Adipocyte (in vitro differentiated cells): ENCODE results near the gene CLDN17.

Experiments
- DNase-seq: peaks from one replicate; pipeline ENCODE4 v3.0.0-alpha.2; 2015; ENCODE audit warnings: low read depth
- H3K27me3 ChIP-seq: replicated peaks from 2 replicates; pipeline ENCODE4 v1.7.0; 2013; ENCODE audit warnings: mild to moderate bottlenecking, low read length, moderate library complexity; ENCODE audit not compliant: control insufficient read depth, insufficient read depth
- H3K36me3 ChIP-seq: 2 replicates; pipeline ENCODE4 v1.7.0; 2013; ENCODE audit warnings: low read length, mild to moderate bottlenecking, moderate library complexity; ENCODE audit not compliant: control insufficient read depth, insufficient read depth, severe bottlenecking
- H3K4me1 ChIP-seq: 2 replicates; pipeline ENCODE4 v1.7.0; 2013; ENCODE audit warnings: mild to moderate bottlenecking, low read length, moderate library complexity; ENCODE audit not compliant: control insufficient read depth, insufficient read depth
- H3K4me3 ChIP-seq: 2 replicates; pipeline ENCODE4 v1.7.0; 2013; ENCODE audit warnings: mild to moderate bottlenecking, low read length, moderate library complexity
- H3K9ac ChIP-seq: 2 replicates; pipeline ENCODE4 v1.7.0; 2013; ENCODE audit warnings: mild to moderate bottlenecking, low read length, moderate library complexity
- H3K9me3 ChIP-seq: 2 replicates; pipeline ENCODE4 v1.7.0; 2013; ENCODE audit warnings: mild to moderate bottlenecking, low read length, moderate library complexity; ENCODE audit not compliant: control insufficient read depth

The CLDN17 gene

DNA sequence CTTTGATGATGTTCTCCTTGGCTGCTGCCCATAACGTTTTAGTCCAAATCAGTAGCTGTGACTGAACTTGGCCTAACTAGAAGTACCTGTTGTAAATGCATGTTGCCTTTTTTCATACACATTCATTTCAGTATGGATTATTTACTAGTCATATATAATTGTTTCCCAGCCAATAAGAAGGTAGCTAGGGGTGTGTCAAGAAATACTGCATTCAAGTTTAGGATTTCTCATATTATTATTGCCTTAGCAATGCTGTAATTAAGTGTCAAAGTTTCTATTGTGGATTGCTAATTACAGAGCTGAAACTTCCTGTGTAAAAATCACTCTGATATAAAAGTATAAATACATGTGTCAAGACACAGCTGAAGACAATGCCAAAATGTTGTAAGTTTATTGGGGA lies at the start of gene CLDN17:
CLDN17 (minus strand) TSS at position 101 of the 400 bp plus-strand sequence. CDS start 188 bp downstream, outside the sequence.
- Histone ChIP-seq H3K4me1 (no peaks in the 10 kb centered on the region), H3K9me3 (no peaks in the 10 kb centered on the region), H3K9ac (no peak within 1 kb of the TSS), H3K4me3 (no peak within 1 kb of the TSS), H3K27me3 (no peaks in the 10 kb centered on the region), H3K36me3 (no peaks in the 10 kb centered on the region)
- no peak for DNase-seq

GRCh38 chr21:30216041-30216723 lies 49.6 kb upstream of the CLDN17 start, which contains the start of gene CLDN8:
CLDN8 (minus strand) TSS chr21:30216097; CDS start chr21:30215925, 172 bp downstream.
- no peak within 1 kb of the TSS for H3K9ac ChIP-seq
- no peaks in the 10 kb centered on the region for H3K4me1 ChIP-seq
- no peak within 1 kb of the TSS for H3K4me3 ChIP-seq
- no peaks in the 10 kb centered on the region for H3K9me3 ChIP-seq
- no peak for DNase-seq
- H3K36me3 ChIP-seq: no peaks in the 10 kb centered on the region
- no peaks in the 10 kb centered on the region for H3K27me3 ChIP-seq

GRCh38 chr21:30211071-30211470 lies 44.5 kb upstream of the CLDN17 start:
- H3K27me3 ChIP-seq: no peaks in the 10 kb centered on the region
- DNase-seq: no peak
- no peak overlapping the region for H3K4me3 ChIP-seq
- H3K9ac ChIP-seq: no peak overlapping the region
- no peaks in the 10 kb centered on the region for H3K9me3 ChIP-seq
- H3K4me1 ChIP-seq: peaks cover 13% of the 10 kb centered on the region
- H3K36me3 ChIP-seq: no peaks in the 10 kb centered on the region

GRCh38 chr21:30209601-30210000 lies 43.0 kb upstream of the CLDN17 start:
- DNase-seq: no peak
- peaks cover 13% of the 10 kb centered on the region for H3K4me1 ChIP-seq
- H3K36me3 ChIP-seq: no peaks in the 10 kb centered on the region
- H3K9me3 ChIP-seq: no peaks in the 10 kb centered on the region
- H3K4me3 ChIP-seq: no peak overlapping the region
- no peak overlapping the region for H3K9ac ChIP-seq
- H3K27me3 ChIP-seq: no peaks in the 10 kb centered on the region

DNA sequence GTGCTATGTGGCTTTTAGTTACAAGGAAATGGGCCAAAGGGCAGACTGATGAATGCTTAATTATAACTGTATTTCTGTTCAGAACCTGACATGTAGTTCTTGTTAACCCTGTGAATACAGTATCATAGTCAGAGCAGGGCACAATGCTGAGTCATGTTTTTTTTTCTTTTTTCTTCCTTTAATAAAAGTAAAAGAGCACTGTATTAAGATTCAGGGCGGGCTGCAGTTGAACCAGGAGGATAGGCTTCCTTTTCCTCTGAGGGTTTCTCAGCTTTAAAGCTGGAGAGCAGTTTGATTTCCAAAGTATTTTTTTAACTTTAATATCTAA lies 40.6 kb upstream of the CLDN17 start:
- H3K36me3 ChIP-seq: no peaks in the 10 kb centered on the region
- no peak for DNase-seq
- H3K9ac ChIP-seq: peak overlapping the region; percentile 37
- no peaks in the 10 kb centered on the region for H3K9me3 ChIP-seq
- peaks cover 13% of the 10 kb centered on the region for H3K4me1 ChIP-seq
- H3K27me3 ChIP-seq: no peaks in the 10 kb centered on the region
- H3K4me3 ChIP-seq: peak overlapping the region; percentile 34

DNA sequence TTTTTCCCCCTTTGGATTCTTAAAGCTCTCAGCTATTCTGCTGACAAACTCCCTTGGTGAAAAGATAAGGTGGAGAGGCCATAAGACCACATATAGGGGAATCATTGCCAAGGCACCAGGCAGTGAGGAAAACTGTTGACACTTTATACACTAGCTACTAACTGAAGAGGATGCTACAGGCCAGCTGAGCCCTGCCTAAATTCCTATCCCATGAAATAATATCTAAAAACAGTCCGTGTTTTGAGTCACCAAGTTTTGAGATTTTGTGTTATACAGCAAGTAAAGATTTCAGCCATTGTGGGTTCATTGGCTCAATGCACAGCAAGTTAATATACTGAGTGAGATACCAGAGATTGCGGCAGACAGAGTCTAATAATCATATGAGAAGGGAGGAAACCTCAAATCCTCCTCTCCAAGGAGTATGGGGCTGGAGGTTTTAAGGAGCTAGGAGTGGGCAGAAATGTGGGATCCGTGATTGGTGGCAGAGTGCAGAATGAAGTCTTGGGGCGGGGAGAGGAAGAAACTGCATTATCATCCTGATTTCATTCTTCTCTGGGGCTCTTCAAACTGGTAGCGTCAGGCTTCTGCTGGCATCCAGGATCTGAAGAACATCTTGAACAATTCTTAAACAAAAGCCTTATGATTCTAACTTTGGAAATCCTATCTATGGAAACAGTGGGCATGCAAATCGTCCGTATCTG lies 40.1 kb upstream of the CLDN17 start:
- Histone ChIP-seq H3K9ac (peak overlapping the region; percentile 37), H3K4me3 (peak overlapping the region; percentile 34), H3K9me3 (no peaks in the 10 kb centered on the region), H3K4me1 (peaks cover 13% of the 10 kb centered on the region), H3K27me3 (no peaks in the 10 kb centered on the region), H3K36me3 (no peaks in the 10 kb centered on the region)
- no peak for DNase-seq

DNA sequence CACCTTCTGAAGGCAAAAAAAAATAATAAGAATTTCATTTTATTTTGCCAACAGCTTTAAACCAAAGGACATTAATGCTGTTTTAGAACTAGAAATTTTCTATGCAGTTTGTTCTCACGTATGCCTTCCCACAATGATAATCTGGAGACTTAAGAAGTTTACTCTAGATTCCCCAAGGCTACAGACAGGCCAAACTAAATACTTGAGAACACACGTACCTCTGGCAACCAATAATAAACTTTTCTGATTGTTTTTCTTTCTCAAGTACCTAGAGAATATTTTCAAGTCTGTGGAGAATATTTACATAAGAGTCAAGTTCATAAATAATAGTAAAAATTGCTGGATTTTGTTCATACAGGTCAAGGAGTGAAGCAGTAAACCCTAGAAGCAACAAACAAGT lies 33.4 kb upstream of the CLDN17 start:
- Histone ChIP-seq H3K4me1 (peaks cover 6% of the 10 kb centered on the region), H3K4me3 (no peak overlapping the region), H3K27me3 (no peaks in the 10 kb centered on the region), H3K9ac (no peak overlapping the region), H3K9me3 (no peaks in the 10 kb centered on the region), H3K36me3 (no peaks in the 10 kb centered on the region)
- no peak for DNase-seq

- Histone ChIP-seq H3K9me3 (no peaks in the 10 kb centered on the region), H3K27me3 (no peaks in the 10 kb centered on the region), H3K9ac (no peak overlapping the region), H3K4me3 (no peak overlapping the region), H3K36me3 (no peaks in the 10 kb centered on the region), H3K4me1 (peaks cover 6% of the 10 kb centered on the region)
- peak; percentile 21 for DNase-seq
Measured at GRCh38 chr21:30194701-30195299, 28.2 kb upstream of the CLDN17 start.

DNA sequence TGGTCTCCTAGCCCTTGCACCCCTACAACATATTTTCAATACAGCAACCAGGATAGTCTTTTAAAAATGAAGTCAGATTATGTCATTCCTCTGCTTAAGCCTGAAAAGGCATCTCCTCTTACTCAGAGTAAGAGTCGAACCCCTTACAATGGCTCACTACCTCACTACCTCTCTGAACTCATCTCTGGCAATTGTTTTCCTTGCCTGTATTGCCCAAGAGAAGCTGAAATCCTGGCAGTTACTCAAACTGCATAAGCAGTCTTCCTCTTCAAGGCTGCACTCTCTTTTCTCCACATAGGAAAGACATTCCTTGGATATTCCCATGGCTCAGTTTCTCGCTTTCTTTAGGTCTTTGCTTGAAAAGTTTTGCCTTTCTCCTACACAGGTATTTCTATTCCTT lies 26.6 kb upstream of the CLDN17 start:
- no peak overlapping the region for H3K4me3 ChIP-seq
- H3K4me1 ChIP-seq: peaks cover 6% of the 10 kb centered on the region
- H3K9me3 ChIP-seq: no peaks in the 10 kb centered on the region
- H3K9ac ChIP-seq: no peak overlapping the region
- no peaks in the 10 kb centered on the region for H3K27me3 ChIP-seq
- no peaks in the 10 kb centered on the region for H3K36me3 ChIP-seq
- no peak for DNase-seq

- Histone ChIP-seq H3K9me3 (no peaks in the 10 kb centered on the region), H3K4me1 (no peaks in the 10 kb centered on the region), H3K27me3 (no peaks in the 10 kb centered on the region), H3K36me3 (no peaks in the 10 kb centered on the region), H3K4me3 (no peak overlapping the region), H3K9ac (no peak overlapping the region)
- no peak for DNase-seq
Measured at GRCh38 chr21:30190554-30190953, 23.9 kb upstream of the CLDN17 start.

DNA sequence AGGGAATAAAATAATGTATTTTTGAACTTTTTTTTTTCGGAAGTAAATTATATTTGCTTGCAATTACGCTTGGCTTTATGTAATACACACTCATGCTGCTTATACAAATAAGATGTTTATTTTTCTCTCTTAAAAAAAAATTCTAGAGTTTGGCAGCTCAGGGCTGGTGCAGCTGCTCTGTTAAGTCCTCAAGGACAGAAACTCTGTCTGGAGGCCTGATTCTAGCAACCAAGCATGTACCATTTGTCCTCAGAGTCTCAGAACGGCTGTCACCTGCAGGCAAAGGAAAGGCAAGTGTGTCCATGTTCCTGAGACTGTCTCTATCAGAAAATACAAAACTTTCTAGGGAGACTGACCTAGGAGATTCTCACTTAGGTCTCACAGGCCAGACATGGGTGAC lies 23.2 kb upstream of the CLDN17 start:
- H3K4me1 ChIP-seq: no peaks in the 10 kb centered on the region
- no peaks in the 10 kb centered on the region for H3K36me3 ChIP-seq
- H3K9ac ChIP-seq: no peak overlapping the region
- no peak for DNase-seq
- no peaks in the 10 kb centered on the region for H3K9me3 ChIP-seq
- H3K27me3 ChIP-seq: no peaks in the 10 kb centered on the region
- H3K4me3 ChIP-seq: no peak overlapping the region
